GM12891 (cell line): Measurements from ENCODE around the gene LMO3.

Experiments
- PAX5 ChIP-seq: IDR thresholded peaks from 2 replicates; pipeline ENCODE4 v1.6.1; 2011; ENCODE audit warnings: low read length, moderate library complexity, mild to moderate bottlenecking; ENCODE audit not compliant: insufficient read depth, severe bottlenecking
- POLR2A ChIP-seq: IDR thresholded peaks from 2 replicates; pipeline ENCODE4 v1.6.1; 2011; ENCODE audit warnings: low read depth, low read length, control low read depth
- POLR2AphosphoS5 ChIP-seq: IDR thresholded peaks from 2 replicates; pipeline ENCODE4 v1.6.1; 2011; ENCODE audit warnings: low read depth, low read length, control low read depth
- POU2F2 ChIP-seq: IDR thresholded peaks from 2 replicates; pipeline ENCODE4 v1.6.1; 2011; ENCODE audit warnings: low read depth, mild to moderate bottlenecking, control low read depth, low read length, moderate library complexity
- SPI1 ChIP-seq: IDR thresholded peaks from 2 replicates; pipeline ENCODE4 v1.6.1; 2011; ENCODE audit warnings: low read depth, low read length, control low read depth
- TAF1 ChIP-seq: IDR thresholded peaks from 2 replicates; pipeline ENCODE4 v1.6.1; 2011; ENCODE audit warnings: low read depth, low read length, control low read depth

DNA sequence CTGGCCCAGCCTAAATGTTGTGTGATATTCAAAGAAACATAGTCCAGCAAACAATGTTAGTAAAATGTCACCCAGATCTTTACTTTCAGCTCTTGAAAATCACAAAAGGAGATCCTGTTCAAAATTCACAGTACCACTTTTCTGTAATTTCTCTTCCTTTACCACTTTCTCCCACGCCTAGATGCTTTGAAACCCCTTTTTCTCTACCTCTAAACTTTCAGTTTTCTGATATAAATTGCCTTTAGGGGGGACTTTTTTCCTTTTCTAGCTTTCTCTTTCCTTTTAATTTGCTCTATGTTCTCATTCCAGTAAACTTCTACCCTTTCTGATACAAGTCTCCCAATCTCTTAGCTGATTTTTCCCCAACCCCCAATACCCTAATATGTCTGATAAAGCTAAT, 101.8 kb downstream of the LMO3 start:
- TF ChIP-seq POLR2A: no peak
- TF ChIP-seq TAF1: no peak
- TF ChIP-seq POLR2AphosphoS5: no peak
- no peak for TF ChIP-seq SPI1
- no peak for TF ChIP-seq PAX5
- TF ChIP-seq POU2F2: no peak
